K562 (cell line): Measurements from ENCODE around the gene INTS6. TPM values are rescaled to one million over a fixed set of nuclear protein-coding genes. Genes with fewer than 3 reads are reported as not detected.

Experiments used
- ATAC-seq: fragments of 200-7000 bp; cut with Tn5 transposase; 3 replicates; pipeline ENCODE4 v1.9.1; 2020; ENCODE audit warnings: moderate library complexity
- BruUV-seq: library from RNA; stranded (reverse); fragments of 400-500 nt; replicated peaks from 2 replicates; lab custom pipeline; 2021; lab: Mats Ljungman, UMichigan
- CTCF ChIA-PET: fragments of 300-600 bp; formaldehyde crosslinking; extraction: SDS; loops from one replicate; lab custom pipeline; 2021; ENCODE audit warnings: low intra/inter-chr PET ratio; lab: Yijun Ruan, JAX
- POLR2A ChIA-PET: fragments of 300-600, 350-650 bp; sonication (Branson Sonifier 250); formaldehyde crosslinking; extraction: SDS; loops from one replicate; lab custom pipeline; 2021; ENCODE audit warnings: antibody characterized with exemption, inconsistent platforms; lab: Yijun Ruan, JAX
- DNase-seq, 4 experiments: peaks; one replicate each; pipeline versions ENCODE4 v3.0.0 to v3.0.0-alpha.2; 2011 to 2018; ENCODE audit warnings: low spot score in 3 of 4, mixed read lengths in 3 of 4; ENCODE audit errors: extremely low read depth in 1 of 4
- FAIRE-seq: peaks from 2 replicates; lab custom pipeline; 2011; peaks lifted over from hg19 to GRCh38; lab: Jason Lieb, UNC
- H2AFZ ChIP-seq: 2 replicates; pipeline ENCODE4 v1.6.0; 2011; ENCODE audit warnings: low read depth, low read length, control low read depth, inconsistent platforms
- H3K27ac ChIP-seq: fragments of 200-600 bp; 3 replicates; pipeline ENCODE4 v1.8.0; 2011; ENCODE audit warnings: low read depth, mild to moderate bottlenecking, control low read depth, inconsistent platforms, low read length, moderate library complexity, mixed read lengths; ENCODE audit errors: extremely low read depth
- H3K27me3 ChIP-seq, 2 experiments: fragments of 300-600 bp in 1 of 2; 2 replicates in 1 of 2; 3 replicates in 1 of 2; pipeline versions ENCODE4 v1.6.0 to v1.8.0; 2011; ENCODE audit warnings: inconsistent platforms in 2 of 2, low read length in 2 of 2, mild to moderate bottlenecking in 1 of 2, mixed read lengths in 1 of 2, moderate library complexity in 1 of 2; ENCODE audit not compliant: control insufficient read depth in 2 of 2, insufficient read depth in 2 of 2
- H3K36me3 ChIP-seq: fragments of 300-600 bp; 3 replicates; pipeline ENCODE4 v1.8.0; 2011; ENCODE audit warnings: mild to moderate bottlenecking, low read length, inconsistent platforms; ENCODE audit not compliant: control insufficient read depth, insufficient read depth
- H3K4me1 ChIP-seq, 2 experiments: fragments of 200-600 bp in 1 of 2; replicated peaks in 1 of 2; 2 replicates in 1 of 2; 3 replicates in 1 of 2; pipeline versions ENCODE4 v1.5.1 to v1.8.0; 2011; ENCODE audit warnings: inconsistent platforms in 2 of 2, low read length in 2 of 2, mild to moderate bottlenecking in 1 of 2, mixed read lengths in 1 of 2, moderate library complexity in 1 of 2; ENCODE audit not compliant: control insufficient read depth in 2 of 2, insufficient read depth in 2 of 2
- H3K4me2 ChIP-seq: 2 replicates; pipeline ENCODE4 v1.6.1; 2011; ENCODE audit warnings: low read length, control low read depth, inconsistent platforms, mixed read lengths; ENCODE audit not compliant: insufficient read depth
- H3K4me3 ChIP-seq: fragments of 200-600 bp; sonication (generic), shearing (Covaris generic); 2 replicates; pipeline ENCODE4 v1.5.1; 2016; ENCODE audit warnings: control low read depth, inconsistent platforms
- H3K79me2 ChIP-seq: fragments of 200-600 bp; 3 replicates; pipeline ENCODE4 v1.8.0; 2011; ENCODE audit warnings: low read length, inconsistent platforms; ENCODE audit not compliant: control insufficient read depth, insufficient read depth
- H3K9ac ChIP-seq, 2 experiments: 2 replicates each; pipeline versions ENCODE4 v1.6.0 to v1.6.1; 2011; ENCODE audit warnings: low read depth in 2 of 2, low read length in 2 of 2, control low read depth in 1 of 2, inconsistent platforms in 1 of 2, mild to moderate bottlenecking in 1 of 2, mixed read lengths in 1 of 2; ENCODE audit not compliant: insufficient read depth in 1 of 2
- H3K9me1 ChIP-seq: one replicate; pipeline ENCODE4 v1.6.0; 2011; ENCODE audit warnings: inconsistent platforms, mild to moderate bottlenecking, low read length, moderate library complexity; ENCODE audit not compliant: control insufficient read depth, insufficient read depth
- H3K9me3 ChIP-seq: replicated peaks from 2 replicates; pipeline ENCODE4 v1.5.1; 2011; ENCODE audit warnings: low read depth, low read length, inconsistent platforms; ENCODE audit not compliant: control insufficient read depth, insufficient read depth
- H4K20me1 ChIP-seq: replicated peaks from 2 replicates; pipeline ENCODE4 v1.6.1; 2011; ENCODE audit warnings: low read length, inconsistent platforms, mixed read lengths; ENCODE audit not compliant: control insufficient read depth, insufficient read depth
- ETV6 ChIP-seq, 3 experiments: fragments of 150-350 bp in 1 of 3; sonication (generic) in 1 of 3; formaldehyde crosslinking in 1 of 3; IDR thresholded peaks; 2 replicates each; pipeline versions ENCODE4 v1.6.1 to v1.8.0; 2014 to 2022; ENCODE audit warnings: borderline replicate concordance in 2 of 3, low read depth in 2 of 3, antibody characterized with exemption in 1 of 3, low read length in 1 of 3, mild to moderate bottlenecking in 1 of 3, missing genetic modification reagents in 1 of 3
- PML ChIP-seq: IDR thresholded peaks from 2 replicates; pipeline ENCODE4 v1.6.1; 2012; ENCODE audit warnings: low read length, inconsistent platforms
- POLR2G ChIP-seq: fragments of 200-400 bp; formaldehyde crosslinking; IDR thresholded peaks from 2 replicates; pipeline ENCODE4 v1.6.1; 2017; ENCODE audit warnings: low read depth, mild to moderate bottlenecking, antibody characterized with exemption, low read length, moderate library complexity
- POLR2H ChIP-seq: IDR thresholded peaks from 2 replicates; pipeline ENCODE4 v1.6.1; 2016; ENCODE audit warnings: missing genetic modification characterization, low read depth, mild to moderate bottlenecking, control low read depth, missing compliant biosample characterization, moderate library complexity
- PPARD ChIP-seq: fragments of 250-450 bp; sonication (Bioruptor Pico); IDR thresholded peaks from 2 replicates; pipeline ENCODE4 v1.8.0; 2022; ENCODE audit warnings: inconsistent platforms, mild to moderate bottlenecking, moderate library complexity
- TRIM28 ChIP-seq: fragments of 450-650 bp; IDR thresholded peaks from 2 replicates; pipeline ENCODE4 v1.6.1; 2017
- ZFP36 ChIP-seq: fragments of 150-350 bp; IDR thresholded peaks from 2 replicates; pipeline ENCODE4 v1.6.1; 2018; ENCODE audit warnings: low read length, low read depth; ENCODE audit not compliant: partially characterized antibody
- WGBS: fragments of 100-300 bp; shearing (Covaris generic); methylation state at CpG from one replicate; pipeline ENCODE4 v1.1.6; 2016; ENCODE audit warnings: low coverage, mixed read lengths; ENCODE audit not compliant: insufficient coverage; ENCODE audit errors: missing lambda C conversion rate; 5-methylcytosine and 5-hydroxymethylcytosine counted together
- in situ Hi-C: fragments of 300-500 bp; cut with MboI; formaldehyde crosslinking; loops from 4 replicates; pipeline ENCODE4 v1.15.0; 2018; ENCODE audit warnings: inconsistent platforms, mixed read lengths
- intact Hi-C: fragments of 100-400 bp; cut with micrococcal nuclease; formaldehyde crosslinking; loops from 2 replicates; pipeline ENCODE4 v1.14.2; 2022
- polyA plus RNA-seq, 8 experiments: library from polyadenylated mRNA; depleted of rRNA in 4 of 8; stranded (reverse) in 5 of 8; unstranded in 3 of 8; fragments of >200 nt; fragmentation: Nextera tagmentation in 2 of 8; fragmentation: Illumina TruSeq in 1 of 8; extraction: Ambion mirVana in 2 of 8; extraction: Trizol in 1 of 8; gene quantifications; 2 replicates each; pipeline versions ENCODE4 v1.2.1 to v1.2.3, GENCODE V29; 2011 to 2014; ENCODE audit warnings: inconsistent platforms in 1 of 8, missing spikeins in 1 of 8
- total RNA-seq, 7 experiments: library from RNA; depleted of rRNA in 6 of 7; stranded (reverse); fragments of >200 nt in 6 of 7; fragmentation: Illumina TruSeq in 2 of 7; extraction: Trizol in 2 of 7; gene quantifications; 2 replicates each; pipeline versions ENCODE4 v1.2.1 to v1.2.3, GENCODE V29; 2011 to 2021; ENCODE audit warnings: low replicate concordance in 1 of 7
- TF ChIP-seq, protein P1 (sequence below): fragments of 250-450 bp; sonication (Bioruptor Pico); IDR thresholded peaks from 2 replicates; pipeline ENCODE4 v1.5.0; 2021; ENCODE audit warnings: mild to moderate bottlenecking, borderline replicate concordance

The INTS6 gene
- total and polyA plus RNA-seq, 9 of the 15 experiments (the other 6 are each of a cell fraction or from before 2014, with no cell fraction given): 3.7 to 29.8 (median 16.1) TPM

- in situ Hi-C loops: no loop called here
- BruUV-seq: no TSS peak
These were observed 2.7 kb upstream of the INTS6 start for GRCh38 chr13:51455532-51455931.

More at GRCh38 chr13:51455532-51455931, 2.7 kb upstream of the INTS6 start:
- intact Hi-C loops: no loop called here
- Histone ChIP-seq H3K4me1 (peaks cover 4 to 12% of the 10 kb centered on the region in 2 experiments; a peak in 3 of 5 replicates), H3K27me3 (no peaks in the 10 kb centered on the region), H3K4me2 (no peak overlapping the region), H3K79me2 (peaks cover 34% of the 10 kb centered on the region), H3K9me3 (0 out of 2 replicates have a peak, but pooled peaks cover 2% of the 10 kb centered on the region), H3K9ac (no peak overlapping the region), H2AFZ (no peak overlapping the region), H3K36me3 (peaks cover 9% of the 10 kb centered on the region; the same call in 2 of the 3 replicates), H4K20me1 (no peaks in the 10 kb centered on the region), H3K4me3 (no peak overlapping the region), H3K9me1 (no peaks in the 10 kb centered on the region), H3K27ac (no peak overlapping the region)
- no peak for DNase-seq
- POLR2A ChIA-PET: interaction anchor here (0.6 kb wide), 1 partner anchor 502 kb away, joined by 4 read pairs; no protein-coding TSS in a partner anchor
- CTCF ChIA-PET: no interaction called here
- TF ChIP-seq ZFP36 (no peak), ETV6 (IDR thresholded peaks at IDR 0.05; ENCODE audit: borderline replicate concordance in 1 of 2, low read depth in 2 of 2, low read length in 1 of 2) (no peak), ETV6 (CRISPR knock-in tag; IDR thresholded peaks at IDR 0.05; ENCODE audit: borderline replicate concordance) (no peak), PPARD (CRISPR knock-in tag) (no peak), PML (no peak), POLR2G (0 out of 2 replicates have a peak, but pooled peaks have one; percentile 22), TRIM28 (no peak), POLR2H (tag) (no peak)
- TF ChIP-seq, protein P1, sequence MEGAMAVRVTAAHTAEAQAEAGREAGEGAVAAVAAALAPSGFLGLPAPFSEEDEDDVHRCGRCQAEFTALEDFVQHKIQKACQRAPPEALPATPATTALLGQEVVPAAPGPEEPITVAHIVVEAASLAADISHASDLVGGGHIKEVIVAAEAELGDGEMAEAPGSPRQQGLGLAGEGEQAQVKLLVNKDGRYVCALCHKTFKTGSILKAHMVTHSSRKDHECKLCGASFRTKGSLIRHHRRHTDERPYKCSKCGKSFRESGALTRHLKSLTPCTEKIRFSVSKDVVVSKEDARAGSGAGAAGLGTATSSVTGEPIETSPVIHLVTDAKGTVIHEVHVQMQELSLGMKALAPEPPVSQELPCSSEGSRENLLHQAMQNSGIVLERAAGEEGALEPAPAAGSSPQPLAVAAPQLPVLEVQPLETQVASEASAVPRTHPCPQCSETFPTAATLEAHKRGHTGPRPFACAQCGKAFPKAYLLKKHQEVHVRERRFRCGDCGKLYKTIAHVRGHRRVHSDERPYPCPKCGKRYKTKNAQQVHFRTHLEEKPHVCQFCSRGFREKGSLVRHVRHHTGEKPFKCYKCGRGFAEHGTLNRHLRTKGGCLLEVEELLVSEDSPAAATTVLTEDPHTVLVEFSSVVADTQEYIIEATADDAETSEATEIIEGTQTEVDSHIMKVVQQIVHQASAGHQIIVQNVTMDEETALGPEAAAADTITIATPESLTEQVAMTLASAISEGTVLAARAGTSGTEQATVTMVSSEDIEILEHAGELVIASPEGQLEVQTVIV (CRISPR knock-in tag): no peak
- no peak for FAIRE-seq
- ATAC-seq: no peak
- WGBS: no CpG with 5 or more reads among the region's 9 CpGs
